HG03039 (cell line): ENCODE measurements around the gene TPRX2.
"Not testable (repeated sequence)": the region's sequence is repeated elsewhere in the genome, so short reads cannot be mapped to it uniquely, and the experiment has no call there.

ENCODE experiments used
- ATAC-seq: cut with Tn5 transposase; IDR thresholded peaks from one replicate; pipeline ENCODE4 v1.9.1; 2021; ENCODE audit warnings: mild to moderate bottlenecking, moderate library complexity; ENCODE audit not compliant: unreplicated experiment

The TPRX2 gene

GRCh38 chr19:47858646-47859285 is at the start of gene TPRX2:
Gene TPRX2 (plus strand): TSS chr19:47859235. CDS start chr19:47859247, 12 bp downstream.
- not testable (repeated sequence) for ATAC-seq

- no peak for ATAC-seq
These were observed 45.6 kb upstream of the TPRX2 start for GRCh38 chr19:47813304-47813994.

GRCh38 chr19:47813995-47814328 is 45.1 kb upstream of the TPRX2 start:
- ATAC-seq, result no peak

GRCh38 chr19:47816270-47816669 is 42.8 kb upstream of the TPRX2 start:
- not testable (repeated sequence) for ATAC-seq

- ATAC-seq, result not testable (repeated sequence)
These were observed 40.8 kb upstream of the TPRX2 start for GRCh38 chr19:47818221-47818620.

GRCh38 chr19:47819858-47820257 is 39.2 kb upstream of the TPRX2 start:
- ATAC-seq, result no peak

- ATAC-seq, result no peak
These were observed 38.6 kb upstream of the TPRX2 start for GRCh38 chr19:47820410-47820809.

GRCh38 chr19:47821460-47822020 is 37.5 kb upstream of the TPRX2 start, which contains the start of gene CRX:
Gene CRX (plus strand): TSS chr19:47821937. CDS start chr19:47834444, 12,507 bp downstream.
- ATAC-seq, result no peak

GRCh38 chr19:47824396-47824795 is 34.6 kb upstream of the TPRX2 start:
- ATAC-seq, result no peak

GRCh38 chr19:47826800-47827199 is 32.2 kb upstream of the TPRX2 start:
- no peak for ATAC-seq

GRCh38 chr19:47832723-47833122 is 26.3 kb upstream of the TPRX2 start:
- ATAC-seq, result no peak

GRCh38 chr19:47836038-47836437 is 23.0 kb upstream of the TPRX2 start:
- ATAC-seq, result no peak

GRCh38 chr19:47839411-47839810 is 19.6 kb upstream of the TPRX2 start:
- ATAC-seq, result no peak

GRCh38 chr19:47839913-47840312 is 19.1 kb upstream of the TPRX2 start:
- no peak for ATAC-seq

- ATAC-seq, result no peak
These were observed 16.1 kb upstream of the TPRX2 start for GRCh38 chr19:47842941-47843340.

GRCh38 chr19:47848425-47848822 is 10.6 kb upstream of the TPRX2 start:
- no peak for ATAC-seq

- ATAC-seq, result no peak
These were observed 10.1 kb upstream of the TPRX2 start for GRCh38 chr19:47848823-47849473.

- no peak for ATAC-seq
These were observed 6.0 kb upstream of the TPRX2 start for GRCh38 chr19:47853003-47853402.

- no peak for ATAC-seq
These were observed 4.6 kb upstream of the TPRX2 start for GRCh38 chr19:47854459-47854858.

- not testable (repeated sequence) for ATAC-seq
These were observed 804 bp upstream of the TPRX2 start for GRCh38 chr19:47858231-47858630.

GRCh38 chr19:47859838-47860237 is 803 bp downstream of the TPRX2 start:
- not testable (repeated sequence) for ATAC-seq
